HEK293 (cell line): Measurements from ENCODE around the gene IL1A.

Experiments
- CTCF ChIA-PET: fragments of 350-600 bp; formaldehyde crosslinking; extraction: SDS; loops from one replicate; lab custom pipeline; 2021; ENCODE audit warnings: antibody characterized with exemption; lab: Yijun Ruan, JAX
- POLR2A ChIA-PET: fragments of 300-600 bp; formaldehyde crosslinking; extraction: SDS; loops from one replicate; lab custom pipeline; 2020; ENCODE audit warnings: antibody characterized with exemption, inconsistent platforms; lab: Yijun Ruan, JAX
- H3K27ac ChIP-seq: fragments of 200-500 bp; sonication (Bioruptor generic); 2 replicates; pipeline ENCODE4 v1.5.1; 2014; ENCODE audit warnings: low read depth, low read length, control low read depth, inconsistent platforms; ENCODE audit errors: extremely low read depth
- H3K36me3 ChIP-seq, 2 experiments: fragments of 200-500 bp in 1 of 2; sonication (Bioruptor generic) in 1 of 2; 1 replicate in 1 of 2; 2 replicates in 1 of 2; pipeline ENCODE4 v1.5.1; 2014 to 2017; ENCODE audit warnings: inconsistent platforms in 2 of 2, low read length in 2 of 2; ENCODE audit not compliant: control insufficient read depth in 2 of 2, insufficient read depth in 1 of 2
- H3K4me1 ChIP-seq: fragments of 200-500 bp; sonication (Bioruptor generic); 2 replicates; pipeline ENCODE4 v1.5.1; 2014; ENCODE audit warnings: mild to moderate bottlenecking, low read length, inconsistent platforms; ENCODE audit not compliant: control insufficient read depth, insufficient read depth
- H3K4me3 ChIP-seq: 2 replicates; pipeline ENCODE4 v1.5.1; 2011; ENCODE audit warnings: low read depth, mild to moderate bottlenecking, control low read depth, low read length, moderate library complexity
- H3K9me3 ChIP-seq: fragments of 200-500 bp; sonication (Bioruptor generic); 2 replicates; pipeline ENCODE4 v1.5.1; 2014; ENCODE audit warnings: low read depth, low read length, inconsistent platforms; ENCODE audit not compliant: control insufficient read depth, insufficient read depth
- HOXC10 ChIP-seq: sonication (generic); formaldehyde crosslinking; IDR thresholded peaks from 2 replicates; pipeline ENCODE4 v1.8.1; 2023; ENCODE audit warnings: mild to moderate bottlenecking, missing genetic modification reagents
- KLF7 ChIP-seq: fragments of 450-650 bp; formaldehyde crosslinking; IDR thresholded peaks from 2 replicates; pipeline ENCODE4 v1.5.1; 2016; ENCODE audit warnings: missing biosample characterization, missing genetic modification characterization, borderline replicate concordance
- KLF9 ChIP-seq: fragments of 450-650 bp; formaldehyde crosslinking; IDR thresholded peaks from 2 replicates; pipeline ENCODE4 v1.5.1; 2016; ENCODE audit warnings: missing biosample characterization, missing genetic modification characterization, low read depth
- MEIS1 ChIP-seq: sonication (generic); formaldehyde crosslinking; IDR thresholded peaks from 2 replicates; pipeline ENCODE4 v1.8.1; 2022; ENCODE audit warnings: missing genetic modification reagents, mild to moderate bottlenecking, borderline replicate concordance
- PRDM1 ChIP-seq: fragments of 450-650 bp; formaldehyde crosslinking; IDR thresholded peaks from 2 replicates; pipeline ENCODE4; 2016; ENCODE audit warnings: missing biosample characterization, missing genetic modification characterization
- RBAK ChIP-seq: fragments of 450-650 bp; formaldehyde crosslinking; IDR thresholded peaks from 2 replicates; pipeline ENCODE4 v1.5.1; 2016; ENCODE audit warnings: missing biosample characterization, missing genetic modification characterization
- SETDB1 ChIP-seq: IDR thresholded peaks from one replicate; pipeline ENCODE4 v1.6.1; 2017; ENCODE audit warnings: mild to moderate bottlenecking, low read length, moderate library complexity, mixed read lengths; ENCODE audit not compliant: insufficient read length
- WT1 ChIP-seq: fragments of 450-650 bp; formaldehyde crosslinking; IDR thresholded peaks from 2 replicates; pipeline ENCODE4 v1.5.1; 2016; ENCODE audit warnings: missing biosample characterization, missing genetic modification characterization
- YY2 ChIP-seq: fragments of 450-650 bp; formaldehyde crosslinking; IDR thresholded peaks from 2 replicates; pipeline ENCODE4 v1.5.1; 2016; ENCODE audit warnings: missing biosample characterization, missing genetic modification characterization
- ZBTB1 ChIP-seq: fragments of 450-650 bp; formaldehyde crosslinking; IDR thresholded peaks from 2 replicates; pipeline ENCODE4 v1.5.1; 2016; ENCODE audit warnings: missing biosample characterization, missing genetic modification characterization
- ZBTB17 ChIP-seq: fragments of 450-650 bp; formaldehyde crosslinking; IDR thresholded peaks from 2 replicates; pipeline ENCODE4 v1.5.1; 2016; ENCODE audit warnings: missing biosample characterization, missing genetic modification characterization
- ZBTB20 ChIP-seq: fragments of 450-650 bp; formaldehyde crosslinking; IDR thresholded peaks from 2 replicates; pipeline ENCODE4 v1.5.1; 2016; ENCODE audit warnings: missing biosample characterization, missing genetic modification characterization
- ZNF10 ChIP-seq: fragments of 450-650 bp; formaldehyde crosslinking; IDR thresholded peaks from 2 replicates; pipeline ENCODE4 v1.5.1; 2017; ENCODE audit warnings: missing biosample characterization, missing genetic modification characterization
- ZNF112 ChIP-seq: fragments of 450-650 bp; formaldehyde crosslinking; IDR thresholded peaks from 2 replicates; pipeline ENCODE4 v1.5.0; 2017; ENCODE audit warnings: missing biosample characterization, missing genetic modification characterization
- ZNF221 ChIP-seq: fragments of 450-650 bp; formaldehyde crosslinking; IDR thresholded peaks from 2 replicates; pipeline ENCODE4 v1.5.1; 2017; ENCODE audit warnings: missing biosample characterization, missing genetic modification characterization, borderline replicate concordance
- ZNF350 ChIP-seq: fragments of 450-650 bp; formaldehyde crosslinking; IDR thresholded peaks from 2 replicates; pipeline ENCODE4 v1.5.0; 2017; ENCODE audit warnings: missing biosample characterization, mild to moderate bottlenecking, missing genetic modification characterization
- ZNF416 ChIP-seq: fragments of 450-650 bp; formaldehyde crosslinking; IDR thresholded peaks from 2 replicates; pipeline ENCODE4 v1.5.1; 2016; ENCODE audit warnings: missing biosample characterization, missing genetic modification characterization
- ZNF514 ChIP-seq: fragments of 450-650 bp; formaldehyde crosslinking; IDR thresholded peaks from 2 replicates; pipeline ENCODE4 v1.5.1; 2016; ENCODE audit warnings: missing biosample characterization, missing genetic modification characterization
- ZNF548 ChIP-seq: fragments of 450-650 bp; formaldehyde crosslinking; IDR thresholded peaks from 2 replicates; pipeline ENCODE4 v1.5.1; 2016; ENCODE audit warnings: missing biosample characterization, missing genetic modification characterization
- ZNF555 ChIP-seq: fragments of 450-650 bp; formaldehyde crosslinking; conservative IDR thresholded peaks from 2 replicates; pipeline ENCODE4 v1.5.1; 2017; ENCODE audit warnings: missing biosample characterization, mild to moderate bottlenecking, missing genetic modification characterization, inconsistent platforms
- ZNF776 ChIP-seq: fragments of 450-650 bp; formaldehyde crosslinking; IDR thresholded peaks from 2 replicates; pipeline ENCODE4 v1.5.0; 2017; ENCODE audit warnings: missing biosample characterization, missing genetic modification characterization, borderline replicate concordance
- ZNF792 ChIP-seq: fragments of 450-650 bp; formaldehyde crosslinking; IDR thresholded peaks from 2 replicates; pipeline ENCODE4 v1.5.1; 2016; ENCODE audit warnings: missing biosample characterization, missing genetic modification characterization
- TF ChIP-seq, protein P1 (sequence below): fragments of 450-650 bp; formaldehyde crosslinking; IDR thresholded peaks from 2 replicates; pipeline ENCODE4 v1.5.1; 2016; ENCODE audit warnings: missing biosample characterization, missing genetic modification characterization
- TF ChIP-seq, protein P2 (sequence below): fragments of 450-650 bp; formaldehyde crosslinking; IDR thresholded peaks from 2 replicates; pipeline ENCODE4 v1.5.1; 2016; ENCODE audit warnings: missing biosample characterization, missing genetic modification characterization
- TF ChIP-seq, protein P3 (sequence below): fragments of 450-650 bp; formaldehyde crosslinking; IDR thresholded peaks from 2 replicates; pipeline ENCODE4 v1.5.1; 2016; ENCODE audit warnings: missing biosample characterization, missing genetic modification characterization

Gene IL1A

DNA sequence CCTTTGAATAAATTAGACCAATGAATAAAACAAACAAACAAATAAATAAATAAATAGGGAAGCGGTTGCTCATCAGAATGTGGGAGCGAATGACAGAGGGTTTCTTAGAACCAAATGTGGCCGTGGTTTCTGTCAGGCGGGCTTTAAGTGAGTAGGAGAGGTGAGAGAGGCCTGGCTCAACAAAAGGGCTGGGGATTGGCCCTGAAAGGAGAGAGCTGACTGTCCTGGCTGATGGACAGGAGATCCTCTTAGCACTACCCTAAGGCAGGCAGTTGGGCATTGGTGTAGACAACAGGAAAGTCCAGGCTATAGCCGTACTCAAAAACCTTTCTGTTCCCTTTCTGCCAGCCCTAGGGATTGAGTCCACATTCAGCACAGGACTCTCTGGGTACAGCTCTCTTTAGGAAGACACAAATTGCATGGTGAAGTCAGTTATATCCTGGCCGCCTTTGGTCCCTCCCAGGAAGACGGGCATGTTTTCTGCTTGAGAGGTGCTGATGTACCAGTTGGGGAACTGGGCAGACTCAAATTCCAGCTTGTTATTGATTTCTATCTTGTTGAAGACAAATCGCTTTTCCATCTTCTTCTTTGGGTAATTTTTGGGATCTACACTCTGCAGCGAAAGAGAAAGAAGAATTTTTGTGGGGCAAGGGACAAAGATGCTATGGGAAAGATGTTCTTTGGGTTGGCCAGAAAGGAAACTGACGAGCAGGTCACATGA lies 45.8 kb upstream of the IL1A start (continued):
- TF ChIP-seq, protein P1, sequence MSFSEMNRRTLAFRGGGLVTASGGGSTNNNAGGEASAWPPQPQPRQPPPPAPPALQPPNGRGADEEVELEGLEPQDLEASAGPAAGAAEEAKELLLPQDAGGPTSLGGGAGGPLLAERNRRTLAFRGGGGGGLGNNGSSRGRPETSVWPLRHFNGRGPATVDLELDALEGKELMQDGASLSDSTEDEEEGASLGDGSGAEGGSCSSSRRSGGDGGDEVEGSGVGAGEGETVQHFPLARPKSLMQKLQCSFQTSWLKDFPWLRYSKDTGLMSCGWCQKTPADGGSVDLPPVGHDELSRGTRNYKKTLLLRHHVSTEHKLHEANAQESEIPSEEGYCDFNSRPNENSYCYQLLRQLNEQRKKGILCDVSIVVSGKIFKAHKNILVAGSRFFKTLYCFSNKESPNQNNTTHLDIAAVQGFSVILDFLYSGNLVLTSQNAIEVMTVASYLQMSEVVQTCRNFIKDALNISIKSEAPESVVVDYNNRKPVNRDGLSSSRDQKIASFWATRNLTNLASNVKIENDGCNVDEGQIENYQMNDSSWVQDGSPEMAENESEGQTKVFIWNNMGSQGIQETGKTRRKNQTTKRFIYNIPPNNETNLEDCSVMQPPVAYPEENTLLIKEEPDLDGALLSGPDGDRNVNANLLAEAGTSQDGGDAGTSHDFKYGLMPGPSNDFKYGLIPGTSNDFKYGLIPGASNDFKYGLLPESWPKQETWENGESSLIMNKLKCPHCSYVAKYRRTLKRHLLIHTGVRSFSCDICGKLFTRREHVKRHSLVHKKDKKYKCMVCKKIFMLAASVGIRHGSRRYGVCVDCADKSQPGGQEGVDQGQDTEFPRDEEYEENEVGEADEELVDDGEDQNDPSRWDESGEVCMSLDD (tag by site-specific recombination), result no peak
- TF ChIP-seq ZNF548 (tag by site-specific recombination) (no peak), KLF9 (tag by site-specific recombination) (no peak), ZNF416 (tag by site-specific recombination) (no peak), ZBTB17 (tag by site-specific recombination) (no peak), YY2 (tag by site-specific recombination) (no peak), ZNF350 (tag by site-specific recombination) (no peak)
- TF ChIP-seq, protein P2, sequence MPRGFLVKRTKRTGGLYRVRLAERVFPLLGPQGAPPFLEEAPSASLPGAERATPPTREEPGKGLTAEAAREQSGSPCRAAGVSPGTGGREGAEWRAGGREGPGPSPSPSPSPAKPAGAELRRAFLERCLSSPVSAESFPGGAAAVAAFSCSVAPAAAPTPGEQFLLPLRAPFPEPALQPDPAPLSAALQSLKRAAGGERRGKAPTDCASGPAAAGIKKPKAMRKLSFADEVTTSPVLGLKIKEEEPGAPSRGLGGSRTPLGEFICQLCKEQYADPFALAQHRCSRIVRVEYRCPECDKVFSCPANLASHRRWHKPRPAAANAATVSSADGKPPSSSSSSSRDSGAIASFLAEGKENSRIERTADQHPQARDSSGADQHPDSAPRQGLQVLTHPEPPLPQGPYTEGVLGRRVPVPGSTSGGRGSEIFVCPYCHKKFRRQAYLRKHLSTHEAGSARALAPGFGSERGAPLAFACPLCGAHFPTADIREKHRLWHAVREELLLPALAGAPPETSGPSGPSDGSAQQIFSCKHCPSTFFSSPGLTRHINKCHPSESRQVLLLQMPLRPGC (tag by site-specific recombination), result no peak

GRCh38 chr2:112829101-112829960 lies 45.0 kb upstream of the IL1A start:
- Histone ChIP-seq H3K4me3 (no peak overlapping the region), H3K4me1 (peaks cover 4% of the 10 kb centered on the region), H3K9me3 (no peaks in the 10 kb centered on the region), H3K36me3 (no peaks in the 10 kb centered on the region), H3K27ac (no peak overlapping the region)
- CTCF ChIA-PET, result interaction anchor here (0.6 to 1.6 kb wide), 2 partner anchors 80 to 112 kb away, joined by 3 to 4 read pairs; no protein-coding TSS in a partner anchor
- no peak for TF ChIP-seq ZBTB1 (tag by site-specific recombination)
- TF ChIP-seq, protein P3, sequence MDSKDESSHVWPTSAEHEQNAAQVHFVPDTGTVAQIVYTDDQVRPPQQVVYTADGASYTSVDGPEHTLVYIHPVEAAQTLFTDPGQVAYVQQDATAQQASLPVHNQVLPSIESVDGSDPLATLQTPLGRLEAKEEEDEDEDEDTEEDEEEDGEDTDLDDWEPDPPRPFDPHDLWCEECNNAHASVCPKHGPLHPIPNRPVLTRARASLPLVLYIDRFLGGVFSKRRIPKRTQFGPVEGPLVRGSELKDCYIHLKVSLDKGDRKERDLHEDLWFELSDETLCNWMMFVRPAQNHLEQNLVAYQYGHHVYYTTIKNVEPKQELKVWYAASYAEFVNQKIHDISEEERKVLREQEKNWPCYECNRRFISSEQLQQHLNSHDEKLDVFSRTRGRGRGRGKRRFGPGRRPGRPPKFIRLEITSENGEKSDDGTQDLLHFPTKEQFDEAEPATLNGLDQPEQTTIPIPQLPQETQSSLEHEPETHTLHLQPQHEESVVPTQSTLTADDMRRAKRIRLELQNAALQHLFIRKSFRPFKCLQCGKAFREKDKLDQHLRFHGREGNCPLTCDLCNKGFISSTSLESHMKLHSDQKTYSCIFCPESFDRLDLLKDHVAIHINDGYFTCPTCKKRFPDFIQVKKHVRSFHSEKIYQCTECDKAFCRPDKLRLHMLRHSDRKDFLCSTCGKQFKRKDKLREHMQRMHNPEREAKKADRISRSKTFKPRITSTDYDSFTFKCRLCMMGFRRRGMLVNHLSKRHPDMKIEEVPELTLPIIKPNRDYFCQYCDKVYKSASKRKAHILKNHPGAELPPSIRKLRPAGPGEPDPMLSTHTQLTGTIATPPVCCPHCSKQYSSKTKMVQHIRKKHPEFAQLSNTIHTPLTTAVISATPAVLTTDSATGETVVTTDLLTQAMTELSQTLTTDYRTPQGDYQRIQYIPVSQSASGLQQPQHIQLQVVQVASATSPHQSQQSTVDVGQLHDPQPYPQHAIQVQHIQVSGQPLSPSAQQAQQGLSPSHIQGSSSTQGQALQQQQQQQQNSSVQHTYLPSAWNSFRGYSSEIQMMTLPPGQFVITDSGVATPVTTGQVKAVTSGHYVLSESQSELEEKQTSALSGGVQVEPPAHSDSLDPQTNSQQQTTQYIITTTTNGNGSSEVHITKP (tag by site-specific recombination), result no peak
- TF ChIP-seq WT1, result no peak
- TF ChIP-seq ZNF112 (tag by site-specific recombination), result no peak
- no peak for TF ChIP-seq SETDB1
- TF ChIP-seq ZNF776 (tag by site-specific recombination), result no peak
- no peak for TF ChIP-seq ZNF792
- no peak for TF ChIP-seq MEIS1 (CRISPR knock-in tag)
- no peak for TF ChIP-seq PRDM1
- no peak for TF ChIP-seq ZNF555
- no peak for TF ChIP-seq RBAK
- no peak for TF ChIP-seq ZNF10 (tag by site-specific recombination)
- no peak for TF ChIP-seq ZBTB20 (tag by site-specific recombination)
- no peak for TF ChIP-seq ZNF221 (tag by site-specific recombination)
- TF ChIP-seq KLF7, result no peak
- no peak for TF ChIP-seq ZNF514 (tag by site-specific recombination)
- no peak for TF ChIP-seq HOXC10 (CRISPR knock-in tag)
- POLR2A ChIA-PET, result no interaction called here
